SU-DHL-6 (cell line): ENCODE data around the gene FBXW8.

Experiments used
- H2AFZ ChIP-seq: fragments of 200-600 bp; sonication (generic); 2 replicates; pipeline ENCODE4 v1.6.1; 2014; ENCODE audit warnings: low read depth, mild to moderate bottlenecking, moderate library complexity, mixed read lengths, antibody characterized with exemption, low read length; ENCODE audit not compliant: severe bottlenecking
- H3F3A ChIP-seq: fragments of 200-600 bp; shearing (Covaris generic); 2 replicates; pipeline ENCODE4 v1.6.0; 2016; ENCODE audit warnings: antibody characterized with exemption, mild to moderate bottlenecking; ENCODE audit not compliant: insufficient read depth
- H3K27ac ChIP-seq: fragments of 200-600 bp; sonication (generic); 2 replicates; pipeline ENCODE4 v1.5.1; 2016; ENCODE audit warnings: low read depth, mild to moderate bottlenecking, low read length, moderate library complexity, mixed read lengths
- H3K27me3 ChIP-seq: fragments of 200-600 bp; sonication (generic), shearing (Covaris generic); 2 replicates; pipeline ENCODE4 v1.6.0; 2014; ENCODE audit warnings: mild to moderate bottlenecking, low read length
- H3K36me3 ChIP-seq: fragments of 200-600 bp; sonication (generic); 2 replicates; pipeline ENCODE4 v1.6.1; 2014; ENCODE audit warnings: mild to moderate bottlenecking, low read length, mixed read lengths
- H3K4me2 ChIP-seq: fragments of 300-600, 200-600 bp; shearing (Covaris generic), sonication (generic); 2 replicates; pipeline ENCODE4 v1.6.0; 2014; ENCODE audit warnings: low read length, low read depth, mild to moderate bottlenecking; ENCODE audit not compliant: poor library complexity, severe bottlenecking
- H3K4me3 ChIP-seq: fragments of 200-600 bp; sonication (generic); 2 replicates; pipeline ENCODE4 v1.5.1; 2014; ENCODE audit warnings: antibody characterized with exemption, low read length, mild to moderate bottlenecking, mixed read lengths; ENCODE audit not compliant: insufficient read depth, poor library complexity, severe bottlenecking
- H3K79me2 ChIP-seq: fragments of 200-600 bp; sonication (generic); 2 replicates; pipeline ENCODE4 v1.6.1; 2014; ENCODE audit warnings: mild to moderate bottlenecking, low read length, moderate library complexity; ENCODE audit not compliant: insufficient read depth
- H3K9ac ChIP-seq: fragments of 200-600 bp; sonication (generic); 2 replicates; pipeline ENCODE4 v1.7.0; 2014; ENCODE audit warnings: mild to moderate bottlenecking, low read length
- H3K9me2 ChIP-seq: fragments of 200-600 bp; sonication (generic); replicated peaks from 2 replicates; pipeline ENCODE4 v1.6.1; 2014; ENCODE audit warnings: low read length; ENCODE audit not compliant: insufficient read depth
- H3K9me3 ChIP-seq: fragments of 200-600 bp; sonication (generic); 2 replicates; pipeline ENCODE4 v1.6.1; 2014; ENCODE audit warnings: low read length, mixed read lengths; ENCODE audit not compliant: insufficient read depth
- H4K20me1 ChIP-seq: fragments of 200-600 bp; sonication (generic); 2 replicates; pipeline ENCODE4 v1.6.1; 2014; ENCODE audit warnings: low read depth, mild to moderate bottlenecking, antibody characterized with exemption, low read length, moderate library complexity, mixed read lengths
- EZH2phosphoT487 ChIP-seq: fragments of 200-600 bp; sonication (generic), shearing (Covaris generic); conservative IDR thresholded peaks from 2 replicates; pipeline ENCODE4 v1.6.1; 2018; ENCODE audit warnings: mild to moderate bottlenecking, antibody characterized with exemption, low read length, moderate library complexity, mixed read lengths
- TF ChIP-seq, protein P1 (sequence below): fragments of 200-600 bp; sonication (generic); IDR thresholded peaks from one replicate; pipeline ENCODE4 v1.5.1; 2017; ENCODE audit warnings: antibody characterized with exemption, mild to moderate bottlenecking, low read length, moderate library complexity; ENCODE audit not compliant: insufficient read depth, poor library complexity, severe bottlenecking

The FBXW8 gene

GRCh38 chr12:117003883-117004404 is 93.2 kb downstream of the FBXW8 start:
- Histone ChIP-seq H3K27me3 (no peaks in the 10 kb centered on the region), H3K27ac (no peak overlapping the region), H3K9me3 (no peaks in the 10 kb centered on the region), H3K36me3 (peaks cover 14% of the 10 kb centered on the region; the same call in 1 of the 2 replicates), H3K9ac (no peak overlapping the region), H2AFZ (no peak overlapping the region), H3F3A (no peaks in the 10 kb centered on the region), H3K4me3 (no peak overlapping the region), H4K20me1 (no peaks in the 10 kb centered on the region), H3K9me2 (no peaks in the 10 kb centered on the region), H3K4me2 (no peak overlapping the region), H3K79me2 (no peaks in the 10 kb centered on the region)
- TF ChIP-seq EZH2phosphoT487 = no peak
- TF ChIP-seq, protein P1, sequence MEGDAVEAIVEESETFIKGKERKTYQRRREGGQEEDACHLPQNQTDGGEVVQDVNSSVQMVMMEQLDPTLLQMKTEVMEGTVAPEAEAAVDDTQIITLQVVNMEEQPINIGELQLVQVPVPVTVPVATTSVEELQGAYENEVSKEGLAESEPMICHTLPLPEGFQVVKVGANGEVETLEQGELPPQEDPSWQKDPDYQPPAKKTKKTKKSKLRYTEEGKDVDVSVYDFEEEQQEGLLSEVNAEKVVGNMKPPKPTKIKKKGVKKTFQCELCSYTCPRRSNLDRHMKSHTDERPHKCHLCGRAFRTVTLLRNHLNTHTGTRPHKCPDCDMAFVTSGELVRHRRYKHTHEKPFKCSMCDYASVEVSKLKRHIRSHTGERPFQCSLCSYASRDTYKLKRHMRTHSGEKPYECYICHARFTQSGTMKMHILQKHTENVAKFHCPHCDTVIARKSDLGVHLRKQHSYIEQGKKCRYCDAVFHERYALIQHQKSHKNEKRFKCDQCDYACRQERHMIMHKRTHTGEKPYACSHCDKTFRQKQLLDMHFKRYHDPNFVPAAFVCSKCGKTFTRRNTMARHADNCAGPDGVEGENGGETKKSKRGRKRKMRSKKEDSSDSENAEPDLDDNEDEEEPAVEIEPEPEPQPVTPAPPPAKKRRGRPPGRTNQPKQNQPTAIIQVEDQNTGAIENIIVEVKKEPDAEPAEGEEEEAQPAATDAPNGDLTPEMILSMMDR = no peak

GRCh38 chr12:117005417-117006046 is 94.8 kb downstream of the FBXW8 start:
- no peak overlapping the region for H2AFZ ChIP-seq
- TF ChIP-seq EZH2phosphoT487 = no peak
- TF ChIP-seq, protein P1 = no peak
- no peaks in the 10 kb centered on the region for H3K9me2 ChIP-seq
- H3F3A ChIP-seq = no peaks in the 10 kb centered on the region
- no peaks in the 10 kb centered on the region for H4K20me1 ChIP-seq
- H3K27me3 ChIP-seq = no peaks in the 10 kb centered on the region
- no peak overlapping the region for H3K9ac ChIP-seq
- no peaks in the 10 kb centered on the region for H3K9me3 ChIP-seq
- no peak overlapping the region for H3K4me3 ChIP-seq
- no peak overlapping the region for H3K27ac ChIP-seq
- peaks cover 14% of the 10 kb centered on the region; the same call in 1 of the 2 replicates for H3K36me3 ChIP-seq
- H3K79me2 ChIP-seq = no peaks in the 10 kb centered on the region
- H3K4me2 ChIP-seq = no peak overlapping the region

- Histone ChIP-seq H3K36me3 (peaks cover 14% of the 10 kb centered on the region; the same call in 1 of the 2 replicates), H3F3A (no peaks in the 10 kb centered on the region)
Observed at GRCh38 chr12:117006333-117006732, 95.6 kb downstream of the FBXW8 start.

More at GRCh38 chr12:117006333-117006732, 95.6 kb downstream of the FBXW8 start:
- Histone ChIP-seq H2AFZ (no peak overlapping the region), H4K20me1 (no peaks in the 10 kb centered on the region), H3K9ac (no peak overlapping the region), H3K27me3 (no peaks in the 10 kb centered on the region), H3K27ac (no peak overlapping the region), H3K9me3 (no peaks in the 10 kb centered on the region), H3K4me3 (no peak overlapping the region), H3K4me2 (no peak overlapping the region), H3K79me2 (no peaks in the 10 kb centered on the region), H3K9me2 (no peaks in the 10 kb centered on the region)
- TF ChIP-seq, protein P1 = no peak
- no peak for TF ChIP-seq EZH2phosphoT487
